NCI-H2227 treated with DMSO at 0.1 percent for 48 hours (cell line): ENCODE results near the gene SEPTIN8.

Experiments
- DNase-seq: peaks from one replicate; lab custom pipeline; 2025; lab: John Stamatoyannopoulos, UW

The SEPTIN8 gene

DNA sequence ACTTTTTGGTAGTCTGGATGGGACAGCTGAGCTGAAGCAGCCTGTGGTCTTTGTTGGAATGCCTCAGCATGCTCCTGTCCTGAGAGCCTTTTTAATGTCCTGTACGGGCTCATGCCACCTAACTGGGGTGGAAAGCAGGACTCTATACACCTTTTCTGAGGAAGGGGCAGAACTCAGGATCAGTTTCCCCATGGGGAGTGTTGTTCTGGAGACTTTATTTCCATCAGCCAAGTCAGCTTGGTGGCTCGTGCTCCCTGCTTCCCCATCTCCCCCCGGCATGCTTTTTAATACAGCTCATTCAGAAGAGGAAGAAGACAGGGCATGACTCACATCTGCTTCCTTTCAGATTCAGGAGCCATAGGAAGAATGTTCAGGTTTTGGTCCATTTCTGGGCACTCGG, 5.1 kb upstream of the SEPTIN8 start:
- DNase-seq: no peak

- no peak for DNase-seq
These were observed 4.0 kb upstream of the SEPTIN8 start for GRCh38 chr5:132781029-132781428.

GRCh38 chr5:132780577-132780976, 3.5 kb upstream of the SEPTIN8 start:
- DNase-seq: no peak

DNA sequence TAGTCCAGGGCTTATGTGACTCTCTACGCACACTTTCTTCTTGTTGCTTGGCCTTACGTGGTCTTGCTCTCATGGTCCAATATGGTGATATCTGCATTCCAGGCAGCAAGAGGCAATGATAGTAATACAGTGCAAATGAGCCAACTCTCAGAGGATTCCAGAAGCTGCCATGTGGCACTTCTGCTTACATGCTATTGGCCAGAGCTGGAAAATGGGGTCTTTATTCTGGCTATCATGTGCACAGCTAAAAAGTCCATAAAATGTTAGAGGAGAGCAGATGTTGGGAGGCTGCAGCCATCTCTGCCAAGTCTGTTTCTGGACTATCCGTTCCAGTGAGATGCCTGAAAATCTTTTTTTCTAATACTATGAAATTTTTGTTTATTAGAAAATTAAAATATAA, 2.9 kb upstream of the SEPTIN8 start:
- DNase-seq: no peak

DNA sequence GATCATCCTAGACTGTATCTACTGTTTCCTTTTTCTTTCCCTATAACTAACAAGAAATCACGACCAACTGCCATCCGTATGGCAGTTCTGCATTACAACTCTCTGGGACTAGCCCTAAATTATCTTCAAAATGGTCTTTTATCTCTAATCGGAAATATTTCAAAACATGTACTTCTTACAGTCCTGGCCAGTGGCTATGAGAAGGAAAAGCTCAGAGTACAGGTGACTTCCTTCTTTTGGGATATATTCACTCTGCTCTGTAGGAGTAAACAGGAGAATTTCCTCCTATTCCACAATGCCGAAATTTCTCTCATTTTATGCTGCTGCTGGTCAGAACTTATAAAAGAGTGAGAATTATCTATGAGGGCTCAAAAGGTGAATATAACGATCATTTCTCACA, 1.8 kb upstream of the SEPTIN8 start:
- DNase-seq: no peak

DNA sequence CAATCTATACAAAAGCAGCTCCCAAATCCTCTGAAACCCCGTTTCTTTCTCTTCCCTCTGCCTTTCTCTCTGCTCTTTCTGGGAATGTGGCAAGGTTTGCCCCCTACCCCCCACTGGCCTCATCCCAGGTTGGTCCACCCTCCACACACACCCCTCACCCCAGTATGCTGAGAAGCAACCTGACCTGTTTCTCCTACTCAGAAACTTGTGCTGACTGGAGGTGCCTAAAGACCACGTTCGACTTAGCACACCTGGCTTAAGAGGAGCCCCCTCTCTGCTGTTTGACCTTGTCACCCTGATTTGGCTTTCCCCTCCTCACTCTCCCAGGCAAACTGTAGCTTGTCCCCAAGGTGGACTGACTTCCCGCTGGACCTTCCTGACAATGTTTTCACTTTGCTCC, 1.1 kb upstream of the SEPTIN8 start:
- no peak for DNase-seq

GRCh38 chr5:132776938-132777208, 166 bp downstream of the SEPTIN8 start:
- no peak for DNase-seq

DNA sequence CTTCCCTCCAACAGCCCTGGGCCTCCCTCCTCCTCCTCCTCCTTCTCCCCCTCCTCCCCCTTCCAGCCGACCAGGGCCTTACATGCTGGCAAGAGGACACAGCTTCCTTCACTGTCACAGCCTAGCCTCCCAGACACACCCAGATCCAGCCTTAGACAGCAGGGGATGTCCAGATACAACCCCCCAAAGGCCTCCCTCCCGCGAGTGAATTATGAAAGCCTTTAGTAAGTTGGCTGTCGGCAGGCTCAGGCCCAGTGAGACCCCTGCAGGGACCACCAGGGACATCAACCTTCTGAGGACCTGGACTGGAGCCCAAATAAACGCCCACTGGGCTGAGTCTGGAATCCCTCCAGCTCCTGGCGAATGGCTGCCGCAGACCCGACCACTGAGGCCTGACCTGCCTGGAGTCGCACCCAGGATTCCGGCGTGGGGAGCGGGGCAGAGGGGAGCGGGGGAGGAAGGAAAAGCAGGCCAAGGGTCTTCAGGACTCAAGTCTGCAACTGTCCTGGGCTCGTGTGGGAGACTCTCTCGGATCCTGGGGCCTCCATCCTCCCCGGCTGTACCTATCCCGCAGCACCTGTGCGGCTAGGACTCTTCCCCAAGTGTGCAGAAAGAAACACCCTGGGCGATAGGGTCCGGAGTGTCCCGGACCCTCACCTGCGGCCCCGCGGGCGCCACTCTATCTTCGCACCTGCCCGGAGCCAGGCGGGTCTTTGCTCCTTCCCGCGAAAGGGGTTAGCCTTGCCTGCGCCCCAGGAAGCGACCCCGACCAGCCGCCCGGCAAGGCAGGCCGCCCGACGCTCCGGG, 705 bp downstream of the SEPTIN8 start:
- DNase-seq: no peak

GRCh38 chr5:132775476-132775961, 1.5 kb downstream of the SEPTIN8 start:
- DNase-seq: no peak

DNA sequence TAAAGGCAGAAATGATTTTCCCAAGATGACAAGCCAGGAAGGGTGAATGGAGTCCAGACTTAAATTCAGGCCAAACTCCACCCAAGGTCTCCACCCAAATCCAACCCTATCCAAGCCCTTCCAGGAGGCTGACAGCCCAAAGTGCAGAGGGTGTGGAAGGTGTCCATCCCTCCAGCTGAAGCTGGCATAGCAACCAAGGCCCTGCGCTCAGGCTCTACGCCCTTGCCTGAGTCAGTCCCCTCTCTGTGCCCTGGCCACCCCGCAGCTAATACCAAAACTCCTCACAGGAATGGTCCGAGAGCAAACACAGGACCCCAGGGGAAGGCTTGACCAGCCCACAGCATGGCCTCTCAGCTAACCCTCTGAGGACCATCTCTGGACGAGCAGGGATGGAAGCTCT, 2.1 kb downstream of the SEPTIN8 start:
- DNase-seq: no peak

- DNase-seq: no peak
These were observed 2.6 kb downstream of the SEPTIN8 start for GRCh38 chr5:132774406-132774805.

GRCh38 chr5:132773601-132774355, 3.3 kb downstream of the SEPTIN8 start:
- DNase-seq: no peak

GRCh38 chr5:132773114-132773513, 3.9 kb downstream of the SEPTIN8 start:
- no peak for DNase-seq

DNA sequence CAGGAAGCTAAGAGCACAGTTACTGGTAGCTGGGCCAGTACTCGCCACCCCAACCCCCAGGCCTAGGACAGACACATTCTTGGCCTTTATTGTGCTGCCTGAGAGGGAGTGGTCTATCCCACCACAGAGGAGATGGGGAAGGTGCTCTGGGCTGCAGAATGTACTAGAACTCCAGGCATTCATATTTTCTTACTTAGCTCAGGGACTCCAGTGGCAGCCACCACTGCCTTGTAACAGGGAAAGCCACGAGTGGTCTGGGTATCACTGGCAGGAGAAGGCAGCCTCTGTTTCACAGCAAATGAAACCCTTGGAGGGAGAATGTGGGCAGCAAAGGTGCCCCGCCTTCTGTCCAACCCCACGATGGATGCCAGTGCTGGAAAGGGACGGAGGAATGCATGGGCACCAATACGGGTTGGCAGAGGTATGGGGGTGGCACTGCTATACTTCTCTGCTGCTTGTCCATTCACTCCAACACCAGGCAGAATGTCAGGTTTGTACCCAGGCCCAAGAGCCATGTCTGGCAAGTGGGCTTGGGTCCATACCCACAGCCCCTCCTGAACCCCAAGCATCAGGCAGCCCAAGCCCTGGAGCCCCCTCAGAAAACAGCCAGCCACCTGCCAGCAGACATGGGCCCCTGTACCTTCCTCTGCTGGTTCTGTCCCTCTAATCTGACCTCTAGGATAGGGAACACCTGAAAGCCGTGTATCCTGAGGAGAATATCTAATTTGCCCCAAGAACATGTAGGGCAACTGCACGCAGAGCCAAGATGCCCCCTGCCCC, 4.6 kb downstream of the SEPTIN8 start:
- no peak for DNase-seq

GRCh38 chr5:132771503-132771998, 5.5 kb downstream of the SEPTIN8 start:
- no peak for DNase-seq

DNA sequence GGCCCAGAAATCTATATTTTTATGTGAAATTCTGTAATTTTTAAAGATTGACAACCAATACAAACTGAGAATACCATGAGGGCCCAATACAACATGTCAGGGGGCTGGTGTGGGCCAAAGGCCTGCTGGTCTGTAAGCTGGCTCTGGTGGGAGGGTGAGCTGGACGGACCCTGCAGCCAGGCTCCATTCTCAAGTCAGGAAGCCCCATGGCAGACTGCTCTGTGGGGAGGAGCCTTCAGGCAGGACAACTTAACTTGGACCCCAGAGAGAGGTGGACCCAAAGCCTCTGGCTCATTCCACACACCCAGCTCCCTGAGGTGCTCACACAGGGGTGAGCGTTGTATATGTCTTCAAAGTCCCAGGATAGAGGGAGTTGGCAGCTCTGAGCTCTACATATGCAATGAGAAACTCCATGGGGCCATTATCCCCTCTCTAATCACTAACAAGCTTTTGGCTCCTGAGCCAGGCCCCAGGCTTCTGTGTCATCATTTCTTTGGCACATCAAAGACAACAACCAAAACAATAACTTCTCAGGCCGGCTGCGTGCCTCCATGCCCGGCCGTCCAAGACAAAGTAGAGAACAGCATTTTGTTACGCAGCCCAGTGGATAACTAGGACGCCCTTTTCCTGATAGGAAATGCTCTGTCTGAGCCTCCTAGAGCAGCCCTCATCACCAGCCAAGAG, 6.4 kb downstream of the SEPTIN8 start:
- DNase-seq: no peak

DNA sequence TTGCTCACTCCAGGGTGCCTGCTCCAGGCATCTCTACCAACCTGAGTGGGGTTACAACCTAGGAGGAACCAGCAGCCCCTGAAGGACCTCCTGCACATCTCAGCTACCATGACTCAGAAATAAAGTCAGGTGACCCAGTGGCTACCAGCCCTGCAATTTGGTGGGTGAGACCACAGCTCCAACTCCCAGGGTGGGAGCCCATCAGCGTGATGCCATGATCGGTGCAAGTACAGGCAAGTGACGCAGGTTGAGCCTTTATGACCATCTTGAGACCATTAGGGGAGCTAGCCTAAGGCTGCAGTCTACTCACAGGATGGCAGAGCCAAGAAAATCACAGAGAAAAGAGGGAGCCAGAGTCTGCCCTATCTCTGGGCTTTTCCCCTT, 8.6 kb downstream of the SEPTIN8 start:
- no peak for DNase-seq

- DNase-seq: no peak
These were observed 9.9 kb downstream of the SEPTIN8 start for GRCh38 chr5:132767150-132767549.

DNA sequence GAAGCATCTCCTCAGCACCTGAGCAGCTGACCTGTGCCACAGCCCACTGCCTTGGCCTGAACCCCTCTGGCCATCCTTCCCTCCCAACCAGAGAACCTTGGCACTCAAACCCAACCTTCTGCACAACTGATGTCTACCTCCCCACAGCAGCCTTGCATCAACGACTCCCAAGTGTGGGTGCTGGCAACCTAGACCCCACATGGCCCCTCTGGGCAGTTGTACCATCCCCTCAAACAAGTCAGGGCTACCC, 10.3 kb downstream of the SEPTIN8 start:
- DNase-seq: no peak

DNA sequence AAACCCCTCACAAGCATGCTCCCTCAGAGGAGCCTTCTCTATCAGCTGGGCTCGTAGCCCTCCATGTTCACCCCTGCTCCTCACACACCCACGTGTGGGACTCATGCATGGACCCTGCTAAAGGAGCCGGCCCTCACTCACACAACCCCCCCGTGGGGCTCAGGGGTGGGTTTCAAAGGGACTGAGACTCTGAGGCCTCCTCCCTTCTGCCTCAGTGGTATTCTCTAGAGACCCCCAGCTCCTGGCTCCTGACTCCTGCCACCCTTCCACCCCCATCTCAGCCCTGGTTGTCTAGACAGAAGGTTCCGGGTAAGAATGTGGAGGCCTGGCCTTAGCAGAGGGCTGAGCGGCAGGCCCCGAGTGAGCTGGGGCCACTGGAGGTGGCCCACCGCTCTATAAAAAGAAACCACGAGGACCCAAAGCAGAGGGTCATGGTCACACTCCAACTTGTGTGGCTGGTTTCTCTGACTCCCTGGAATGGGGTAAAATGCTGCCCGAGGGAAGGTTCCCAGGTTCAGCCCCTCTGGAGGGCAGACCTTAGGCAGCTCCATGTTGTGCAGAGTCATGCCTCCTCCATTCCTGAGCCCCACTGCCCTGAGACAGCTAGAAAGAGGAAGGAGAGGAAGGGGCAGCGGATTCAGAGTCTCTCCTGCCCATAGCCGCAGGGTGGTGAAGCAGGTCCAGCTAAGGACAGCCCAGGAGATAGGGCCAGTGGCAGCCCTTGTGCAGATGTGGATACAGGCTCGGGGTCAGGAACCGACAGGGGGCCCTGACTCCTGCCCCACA, 10.8 kb downstream of the SEPTIN8 start:
- no peak for DNase-seq

GRCh38 chr5:132765311-132766019, 11.6 kb downstream of the SEPTIN8 start:
- DNase-seq: no peak
